HG03103 (cell line): ENCODE results near the gene DNAH3.
"Not testable (repeated sequence)": the region's sequence is repeated elsewhere in the genome, so short reads cannot be mapped to it uniquely, and the experiment has no call there.

ENCODE experiments used
- ATAC-seq: cut with Tn5 transposase; IDR thresholded peaks from one replicate; pipeline ENCODE4 v1.9.1; 2021; ENCODE audit warnings: low read depth; ENCODE audit not compliant: unreplicated experiment

Gene DNAH3

DNA sequence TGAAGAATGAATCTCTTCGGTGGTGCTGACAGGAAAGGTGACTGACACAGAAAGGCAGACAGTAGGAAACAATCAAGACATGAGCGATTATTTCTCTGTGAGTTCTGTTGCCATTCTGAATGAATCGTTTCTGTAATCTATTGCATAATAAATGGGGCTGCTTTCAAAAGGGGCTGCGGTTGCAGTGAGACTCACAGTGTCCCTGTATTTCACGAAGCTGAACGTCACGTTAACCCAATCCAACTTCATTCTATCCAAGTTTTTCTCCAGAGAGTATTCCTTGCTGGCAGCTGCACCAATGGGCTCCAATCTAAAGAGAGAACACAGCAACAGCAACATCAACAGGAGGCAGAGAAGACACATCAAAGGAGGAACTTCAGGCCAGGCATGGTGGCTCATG lies 75.4 kb downstream of the DNAH3 start:
- ATAC-seq, result no peak

DNA sequence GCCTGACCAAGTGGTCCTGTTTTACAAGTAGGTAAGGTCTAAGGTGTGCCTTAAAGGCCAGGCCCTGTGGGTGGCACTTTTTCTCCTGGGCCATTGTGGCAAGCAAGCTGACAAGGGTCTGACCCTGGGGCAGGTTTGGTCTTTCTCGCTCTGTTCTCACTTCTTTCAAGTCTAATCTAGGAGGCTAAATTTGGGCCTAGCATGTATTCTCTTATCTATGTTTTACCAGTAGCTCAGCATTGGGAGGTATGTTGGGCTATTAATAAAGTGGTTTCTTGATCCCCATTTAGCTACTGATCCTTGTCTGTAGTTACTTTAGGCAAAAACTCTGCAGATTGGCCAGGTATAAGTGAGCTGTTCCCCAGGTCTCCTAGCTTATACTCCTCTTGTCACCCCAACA lies 77.7 kb downstream of the DNAH3 start:
- no peak for ATAC-seq

DNA sequence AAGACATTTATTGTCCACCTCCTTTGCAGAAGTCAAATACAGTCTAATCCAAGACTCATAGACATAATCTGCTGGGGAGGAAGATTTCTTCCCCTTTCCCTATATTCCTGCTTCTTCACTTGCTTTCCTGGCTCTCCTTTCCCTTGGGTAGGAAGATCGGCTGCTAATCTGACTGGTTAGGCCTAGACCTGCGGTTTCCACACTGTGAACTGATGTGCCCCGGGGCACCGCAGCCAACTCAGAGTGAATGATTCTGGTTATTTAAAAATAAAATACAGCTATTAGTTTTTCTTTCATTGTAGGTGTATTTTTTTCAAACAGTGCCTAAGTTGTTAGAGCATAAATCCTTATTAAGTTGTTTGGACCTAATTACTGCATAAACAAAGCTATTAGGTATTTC lies 78.9 kb downstream of the DNAH3 start:
- no peak for ATAC-seq

DNA sequence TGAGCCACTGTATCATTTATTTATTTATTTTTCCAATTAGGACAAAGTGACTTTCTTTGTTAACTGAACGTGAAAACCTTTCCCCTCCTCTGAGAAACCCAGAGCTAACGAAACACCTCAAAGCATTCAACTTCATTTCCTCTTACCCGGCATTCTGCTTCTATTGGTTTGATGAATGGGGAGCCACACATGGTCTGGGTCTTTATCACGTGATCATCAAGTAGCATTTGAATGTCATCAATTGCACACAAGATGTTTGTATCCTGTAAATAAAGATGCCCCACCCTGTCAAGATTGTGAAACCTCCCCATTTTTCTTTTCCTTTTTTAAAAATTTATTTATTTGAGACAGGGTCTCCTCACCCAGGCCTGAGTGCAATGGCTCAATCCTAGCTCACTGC lies 80.1 kb downstream of the DNAH3 start:
- ATAC-seq, result no peak

DNA sequence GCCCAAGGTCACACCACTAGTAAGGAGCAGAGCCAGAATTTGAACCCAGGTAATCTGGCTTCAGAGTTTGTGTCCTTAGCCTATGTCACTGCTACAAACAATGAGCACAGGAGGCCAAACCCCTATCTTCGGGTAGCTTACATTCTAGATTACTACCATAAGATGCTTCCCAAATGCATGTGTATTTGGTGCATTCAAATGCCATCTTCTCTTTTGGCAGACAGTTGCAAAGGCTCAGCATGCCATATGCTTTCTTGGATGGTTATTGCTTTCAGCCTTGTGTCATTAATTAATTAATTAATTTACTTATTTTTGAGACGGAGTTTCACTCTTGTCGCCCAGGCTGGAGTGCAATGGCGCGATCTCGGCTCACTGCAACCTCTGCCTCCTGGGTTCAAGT lies 80.7 kb downstream of the DNAH3 start:
- no peak for ATAC-seq

DNA sequence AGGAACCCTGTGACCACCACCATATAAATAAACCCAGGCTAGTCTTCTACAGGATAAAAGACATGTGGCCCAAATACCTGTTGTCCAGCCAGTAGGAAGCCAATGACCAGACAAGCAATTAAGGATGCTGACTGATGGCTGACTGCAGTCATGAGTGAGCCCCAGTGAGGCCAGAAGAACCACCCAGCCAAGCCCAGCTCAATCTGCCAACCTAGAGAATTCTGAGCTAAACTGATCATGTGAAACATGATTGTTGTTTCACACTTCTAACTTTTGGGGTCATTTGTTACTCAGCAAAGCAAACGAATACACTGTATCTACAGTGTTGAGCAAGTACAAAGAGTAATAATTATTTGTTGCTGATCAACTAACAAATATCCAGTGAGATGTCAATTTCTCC lies 86.4 kb downstream of the DNAH3 start:
- ATAC-seq, result no peak

DNA sequence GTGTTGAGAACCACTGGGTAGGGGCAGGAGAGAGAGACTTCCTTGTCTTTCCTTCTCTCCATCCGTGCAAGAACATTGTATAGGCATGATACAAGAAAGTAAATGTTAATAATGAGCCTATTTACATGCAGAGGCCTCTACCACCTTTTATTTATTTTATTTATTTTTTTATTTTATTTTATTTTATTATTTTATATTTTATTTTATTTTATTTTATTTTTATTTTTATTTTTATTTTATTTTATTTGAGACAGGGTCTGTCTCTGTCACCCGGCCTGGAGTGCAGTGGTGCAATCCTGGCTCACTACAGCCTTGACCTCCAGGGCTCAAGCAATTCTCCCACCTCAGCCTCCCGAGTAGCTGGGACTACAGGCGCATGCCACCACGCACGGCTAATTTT lies 87.3 kb downstream of the DNAH3 start:
- not testable (repeated sequence) for ATAC-seq

DNA sequence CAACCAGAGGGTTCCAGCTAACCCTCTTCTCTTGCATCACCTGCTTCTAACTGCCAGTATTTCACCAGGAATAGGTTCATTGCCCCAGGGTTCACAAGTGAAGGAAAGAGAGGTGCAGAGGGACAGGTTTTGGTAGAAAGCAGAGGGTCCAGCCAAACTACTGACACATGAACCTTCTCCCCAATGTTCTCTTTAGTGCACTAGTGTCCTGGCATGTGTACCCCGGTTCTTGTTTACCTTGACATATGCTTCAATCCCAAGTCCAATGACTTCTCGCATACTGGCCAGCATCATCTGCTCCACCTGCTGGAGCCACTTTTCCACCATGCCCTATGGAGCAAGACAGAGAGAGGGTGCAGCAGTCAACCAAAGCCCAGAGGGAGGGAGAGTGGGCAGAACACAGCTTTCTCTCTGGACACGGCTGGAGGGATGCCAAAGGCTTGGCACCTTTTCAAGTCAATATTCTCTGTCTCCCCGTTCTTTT lies 90.6 kb downstream of the DNAH3 start:
- ATAC-seq, result no peak

DNA sequence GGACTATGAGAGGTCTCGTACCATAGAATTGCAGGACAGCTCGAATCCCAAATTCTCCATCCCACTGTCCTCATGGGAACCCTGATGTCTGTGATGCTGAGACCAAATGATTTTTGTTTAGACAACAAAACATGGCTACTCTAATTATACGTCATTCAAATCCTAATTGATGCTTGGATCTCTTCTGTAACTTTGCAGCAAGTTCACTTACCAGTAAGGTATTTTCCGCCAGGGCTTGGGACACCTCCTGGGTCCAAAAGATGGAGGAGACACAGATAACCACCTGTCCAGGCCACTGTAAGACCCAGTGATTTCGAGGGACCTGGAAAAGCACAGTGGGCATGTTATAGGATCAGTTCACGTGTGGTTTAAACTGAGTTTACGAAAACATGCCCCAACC lies 92.8 kb downstream of the DNAH3 start:
- no peak for ATAC-seq

DNA sequence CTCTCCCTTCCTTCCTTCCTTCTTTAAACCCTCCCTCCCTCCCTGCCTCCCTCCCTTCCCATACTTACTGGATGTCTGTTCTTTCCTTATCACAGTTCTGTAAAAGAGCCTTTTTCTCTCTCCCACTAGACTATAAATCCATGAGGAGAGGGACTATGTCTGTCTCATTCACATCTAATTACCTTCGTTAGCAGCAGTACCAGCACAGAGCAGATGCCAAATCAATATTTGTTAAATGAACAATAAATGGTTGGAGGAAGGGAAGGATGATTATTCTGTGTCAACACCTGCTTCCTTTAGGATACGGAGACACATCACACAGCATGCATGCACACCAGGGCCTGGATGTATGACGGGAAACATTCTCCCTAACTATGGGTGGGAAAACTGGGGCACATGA lies 94.2 kb downstream of the DNAH3 start:
- ATAC-seq, result no peak

DNA sequence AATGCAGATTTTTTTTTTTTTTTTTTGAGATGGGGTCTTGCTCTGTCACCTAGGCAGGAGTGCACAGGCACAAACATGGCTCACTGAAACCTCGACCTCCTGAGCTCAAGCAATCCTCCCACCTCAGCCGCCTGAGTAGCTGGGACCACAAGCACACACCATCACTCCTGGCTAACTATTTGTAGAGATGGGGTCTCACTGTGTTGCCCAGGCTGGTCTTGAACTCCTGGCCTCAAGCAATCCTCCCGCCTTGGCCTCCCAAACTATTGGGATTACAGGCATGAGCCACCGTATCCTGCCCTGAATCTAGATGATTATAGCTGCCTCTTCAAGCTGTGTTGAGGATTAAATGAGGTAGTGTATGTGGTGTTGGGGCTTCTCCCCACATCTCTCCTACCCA lies 94.9 kb downstream of the DNAH3 start:
- not testable (repeated sequence) for ATAC-seq

DNA sequence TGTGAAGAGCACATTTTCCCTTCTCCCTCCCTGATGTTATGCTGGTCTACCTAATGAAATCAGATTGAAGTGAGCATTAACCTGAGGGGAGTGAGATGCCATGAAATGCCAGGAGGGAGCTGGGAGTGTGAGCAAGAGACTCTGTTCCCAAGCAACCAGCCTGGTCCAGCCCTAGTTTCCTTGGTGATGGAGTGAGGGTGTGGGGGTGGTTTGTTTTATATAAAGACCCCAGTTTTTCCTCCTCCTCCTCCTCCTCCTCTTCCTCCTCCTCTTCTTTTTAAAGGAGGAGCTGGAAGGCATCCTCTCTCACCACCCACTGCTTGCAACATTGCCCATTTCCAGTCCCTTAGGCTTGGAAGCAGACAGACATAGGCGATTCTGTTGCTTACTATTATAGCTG lies 97.1 kb downstream of the DNAH3 start:
- no peak for ATAC-seq

DNA sequence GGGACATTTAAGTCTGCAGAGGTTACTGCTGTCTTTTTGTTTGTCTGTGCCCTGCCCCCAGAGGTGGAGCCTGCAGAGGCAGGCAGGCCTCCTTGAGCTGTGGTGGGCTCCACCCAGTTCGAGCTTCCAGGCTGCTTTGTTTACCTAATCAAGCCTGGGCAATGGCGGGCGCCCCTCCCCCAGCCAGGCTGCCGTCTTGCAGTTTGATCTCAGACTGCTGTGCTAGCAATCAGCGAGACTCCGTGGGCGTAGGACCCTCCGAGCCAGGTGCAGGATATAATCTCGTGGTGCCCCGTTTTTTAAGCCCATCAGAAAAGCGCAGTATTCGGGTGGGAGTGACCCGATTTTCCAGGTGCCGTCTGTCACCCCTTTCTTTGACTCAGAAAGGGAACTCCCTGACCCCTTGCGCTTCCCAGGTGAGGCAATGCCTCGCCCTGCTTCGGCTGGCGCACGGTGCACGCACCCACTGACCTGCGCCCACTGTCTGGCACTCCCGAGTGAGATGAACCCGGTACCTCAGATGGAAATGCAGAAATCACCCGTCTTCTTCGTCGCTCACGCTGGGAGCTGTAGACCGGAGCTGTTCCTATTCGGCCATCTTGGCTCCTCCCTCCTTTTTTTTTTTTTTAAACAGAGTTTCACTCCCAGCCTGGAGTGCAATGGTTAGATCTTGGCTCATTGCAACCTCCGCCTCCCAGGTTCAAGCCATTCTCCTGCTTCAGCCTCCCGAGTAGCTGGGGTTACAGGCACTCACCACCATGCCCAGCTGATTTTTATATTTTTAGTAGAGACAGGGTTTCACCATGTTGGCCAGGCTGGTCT lies 102.3 kb downstream of the DNAH3 start:
- ATAC-seq, result not testable (repeated sequence)

DNA sequence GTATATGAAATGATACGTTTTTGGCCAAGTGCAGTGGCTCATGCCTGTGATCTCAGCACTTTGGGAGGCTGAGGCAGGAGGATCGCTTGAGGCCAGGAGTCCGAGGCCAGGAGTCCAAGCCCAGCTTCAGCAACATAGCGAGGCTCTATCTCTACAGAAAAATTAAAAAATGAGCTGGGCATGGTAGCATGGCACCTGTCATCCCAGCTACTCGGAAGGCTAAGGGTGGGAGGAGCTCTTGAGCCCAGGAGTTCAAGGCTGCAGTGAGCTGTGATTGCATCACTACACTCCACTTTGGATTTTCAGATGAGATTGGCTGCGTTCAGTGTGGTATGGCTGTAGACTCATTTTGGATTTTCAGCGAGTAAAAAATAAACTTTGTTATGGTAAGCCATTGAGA lies 112.4 kb downstream of the DNAH3 start:
- ATAC-seq, result no peak

DNA sequence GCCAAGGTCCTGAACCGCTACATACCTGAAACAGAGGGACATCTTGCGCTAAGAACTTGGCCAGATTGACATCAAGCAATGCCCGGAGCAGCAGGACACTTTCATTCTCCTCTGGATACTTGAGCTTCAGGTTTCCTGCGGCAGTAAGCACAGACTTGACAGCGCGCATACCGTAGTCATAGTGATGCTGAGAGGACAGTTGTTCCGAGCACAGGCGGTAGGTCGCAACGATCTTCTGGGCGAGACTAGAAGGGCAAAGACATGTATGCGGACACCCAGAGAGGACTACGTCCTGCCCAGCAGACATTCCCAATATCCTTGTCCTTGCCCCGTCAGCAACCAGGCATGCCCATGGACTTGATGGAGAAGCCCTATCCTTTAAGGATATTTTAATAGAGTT lies 112.9 kb downstream of the DNAH3 start:
- ATAC-seq, result no peak

DNA sequence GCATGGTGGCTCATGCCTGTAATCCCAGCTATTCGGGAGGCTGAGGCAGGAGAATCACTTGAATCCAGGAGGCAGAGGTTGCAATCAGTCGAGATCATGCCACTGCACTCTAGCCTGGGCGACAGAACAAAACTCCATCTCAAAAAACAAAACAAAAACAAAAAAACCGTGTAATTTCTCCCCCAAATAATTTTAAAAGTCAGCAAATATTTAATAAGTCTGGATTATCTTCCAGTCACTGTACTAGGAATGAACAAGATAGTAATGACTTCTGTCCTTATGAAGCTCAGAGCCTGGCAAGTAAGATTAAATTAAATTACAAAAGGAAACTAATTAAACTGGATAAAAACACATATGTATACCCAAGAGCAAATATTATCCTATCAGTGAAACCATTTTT lies 113.5 kb downstream of the DNAH3 start:
- no peak for ATAC-seq

DNA sequence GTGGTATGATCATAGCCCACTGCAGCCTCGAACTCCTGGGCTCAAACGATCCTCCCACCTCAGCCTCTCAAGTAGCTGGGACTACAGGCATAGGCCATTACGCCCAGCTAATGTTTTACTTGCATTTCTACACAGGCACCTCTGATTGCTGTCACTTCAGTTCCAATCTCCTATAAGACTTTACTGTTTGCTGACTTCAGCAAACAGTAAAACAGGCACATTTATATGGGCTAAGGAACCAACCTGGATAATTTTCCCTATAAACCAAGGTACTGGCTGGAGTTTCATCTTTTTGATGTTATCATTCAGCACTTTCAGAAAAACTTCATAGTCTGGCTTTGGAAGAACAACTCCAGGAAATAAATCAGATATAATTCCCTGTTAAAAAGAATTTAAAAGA lies 114.2 kb downstream of the DNAH3 start:
- ATAC-seq, result no peak

DNA sequence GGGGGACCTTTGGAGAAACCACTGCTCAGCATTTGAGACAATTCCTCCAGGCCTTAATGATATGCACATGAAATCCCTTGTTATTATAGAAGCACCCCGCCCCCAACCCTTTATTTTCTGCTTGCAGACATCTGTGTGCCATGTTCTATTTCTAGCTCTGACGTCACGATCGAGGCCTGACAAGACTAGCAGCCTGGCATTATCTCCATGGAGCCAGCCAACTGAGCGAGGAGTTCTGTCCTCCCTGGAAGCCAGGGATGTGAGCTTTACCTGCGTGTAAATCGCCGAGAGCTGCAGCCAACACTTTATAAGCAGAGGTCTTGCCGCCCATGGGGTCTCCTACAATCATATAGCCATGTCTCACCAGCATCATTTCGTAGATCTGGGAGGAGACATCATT lies 116.9 kb downstream of the DNAH3 start:
- ATAC-seq, result no peak

DNA sequence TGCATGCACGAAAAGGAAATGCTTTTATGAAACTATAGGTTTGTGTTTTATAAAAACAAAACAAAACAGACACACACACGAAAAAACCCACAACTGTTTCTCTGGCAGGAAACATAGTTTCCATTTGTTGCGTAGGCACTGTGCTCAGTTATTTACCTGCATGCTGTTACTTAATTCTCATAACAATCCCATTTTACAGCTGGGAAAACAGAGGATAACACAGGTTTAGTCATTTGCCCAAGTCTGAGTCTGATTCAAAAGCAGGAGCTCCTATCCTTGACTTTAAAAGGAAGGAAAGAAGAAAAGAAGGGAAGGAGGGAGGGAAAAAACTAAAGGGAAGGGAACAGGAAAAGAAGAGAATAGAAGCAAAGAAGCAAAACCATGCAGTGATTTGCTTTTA lies 117.4 kb downstream of the DNAH3 start:
- ATAC-seq, result no peak

DNA sequence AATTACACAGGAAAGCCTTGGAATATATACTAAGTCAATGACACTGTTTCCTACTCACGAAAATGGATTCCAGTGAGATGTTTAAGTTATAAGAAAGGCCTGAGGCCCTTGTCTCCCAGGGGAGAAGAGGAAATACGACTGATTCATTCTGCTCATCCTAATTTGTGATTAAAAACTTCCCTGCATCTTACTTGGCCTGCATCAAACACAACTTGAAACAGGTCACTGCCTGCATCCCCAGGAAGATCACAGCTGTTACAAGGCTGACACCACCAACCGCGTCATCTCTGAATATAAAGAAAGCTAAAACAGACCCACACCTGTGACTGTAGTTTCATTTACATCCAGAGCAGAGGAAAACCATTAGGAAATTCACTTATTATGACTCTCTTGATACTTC lies 121.9 kb downstream of the DNAH3 start:
- ATAC-seq, result no peak

DNA sequence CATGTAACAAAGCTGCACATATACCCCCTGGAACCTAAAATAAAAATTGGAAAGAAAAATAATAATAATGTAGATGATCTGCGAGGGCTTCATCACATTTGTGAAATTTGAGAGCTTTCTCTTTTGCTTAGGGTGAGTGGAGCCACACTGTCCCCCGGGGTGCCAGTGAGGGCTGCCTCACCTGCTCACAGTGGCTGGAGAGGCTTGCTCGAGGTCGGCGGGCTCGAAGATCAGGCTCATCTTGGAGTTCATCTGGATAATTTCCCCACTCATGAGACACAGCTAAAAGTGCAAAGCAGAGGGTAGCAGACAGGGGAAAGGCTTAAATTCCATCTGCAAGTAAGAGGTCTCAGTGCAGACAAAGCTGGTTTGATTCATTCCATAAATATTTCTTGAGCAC lies 123.8 kb downstream of the DNAH3 start:
- ATAC-seq, result no peak

DNA sequence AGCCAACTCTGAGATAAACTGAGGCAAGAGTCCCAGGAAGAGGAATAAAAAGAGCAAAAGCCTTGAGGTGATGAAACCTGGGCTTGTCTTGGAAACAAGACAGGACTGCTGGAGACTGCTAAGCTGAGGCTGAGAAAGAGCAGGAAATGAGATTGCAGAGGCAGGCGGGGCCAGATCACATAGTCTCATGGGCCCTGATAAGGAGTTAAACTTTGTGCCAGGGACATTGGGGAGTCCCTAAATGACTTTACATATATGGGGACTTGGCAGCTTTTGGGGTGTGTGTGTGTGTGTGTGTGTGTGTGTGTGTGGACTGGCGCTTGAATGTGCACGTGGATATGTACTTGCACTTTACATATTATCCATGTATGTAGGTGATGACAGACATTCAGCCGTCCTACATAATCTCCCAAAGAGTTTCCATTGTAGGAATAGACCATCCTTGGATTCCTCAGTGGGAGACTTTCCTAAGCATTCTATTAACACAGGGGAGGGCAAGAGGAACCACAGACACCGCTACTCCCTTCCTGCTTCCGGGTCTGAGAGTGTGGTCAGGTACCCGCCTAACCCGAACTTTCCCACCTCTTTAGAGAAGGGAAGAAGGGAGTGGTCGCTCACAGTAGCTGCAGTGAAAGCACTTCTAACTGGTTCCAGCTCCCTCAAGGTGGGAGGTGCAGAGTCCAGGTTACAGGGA lies 127.0 kb downstream of the DNAH3 start:
- ATAC-seq, result no peak
